C4-2B (cell line): ENCODE measurements around the gene SLC6A17.

Experiments used
- ZFX ChIP-seq: fragments of 450-650 bp; IDR thresholded peaks from 2 replicates; pipeline ENCODE4 v1.6.1; 2017
- TF ChIP-seq, protein P1 (sequence below): fragments of 450-650 bp; conservative IDR thresholded peaks from 2 replicates; pipeline ENCODE4 v1.5.1; 2017; ENCODE audit warnings: mild to moderate bottlenecking

GRCh38 chr1:110248746-110249145 is 98.5 kb downstream of the SLC6A17 start:
- TF ChIP-seq, protein P1, sequence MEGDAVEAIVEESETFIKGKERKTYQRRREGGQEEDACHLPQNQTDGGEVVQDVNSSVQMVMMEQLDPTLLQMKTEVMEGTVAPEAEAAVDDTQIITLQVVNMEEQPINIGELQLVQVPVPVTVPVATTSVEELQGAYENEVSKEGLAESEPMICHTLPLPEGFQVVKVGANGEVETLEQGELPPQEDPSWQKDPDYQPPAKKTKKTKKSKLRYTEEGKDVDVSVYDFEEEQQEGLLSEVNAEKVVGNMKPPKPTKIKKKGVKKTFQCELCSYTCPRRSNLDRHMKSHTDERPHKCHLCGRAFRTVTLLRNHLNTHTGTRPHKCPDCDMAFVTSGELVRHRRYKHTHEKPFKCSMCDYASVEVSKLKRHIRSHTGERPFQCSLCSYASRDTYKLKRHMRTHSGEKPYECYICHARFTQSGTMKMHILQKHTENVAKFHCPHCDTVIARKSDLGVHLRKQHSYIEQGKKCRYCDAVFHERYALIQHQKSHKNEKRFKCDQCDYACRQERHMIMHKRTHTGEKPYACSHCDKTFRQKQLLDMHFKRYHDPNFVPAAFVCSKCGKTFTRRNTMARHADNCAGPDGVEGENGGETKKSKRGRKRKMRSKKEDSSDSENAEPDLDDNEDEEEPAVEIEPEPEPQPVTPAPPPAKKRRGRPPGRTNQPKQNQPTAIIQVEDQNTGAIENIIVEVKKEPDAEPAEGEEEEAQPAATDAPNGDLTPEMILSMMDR: no peak
- no peak for TF ChIP-seq ZFX
